Fibroblast of villous mesenchyme (primary cell): ENCODE measurements around the gene RAPGEF5. TPM values are rescaled to one million over a fixed set of nuclear protein-coding genes. Genes with fewer than 3 reads are reported as not detected.
A peak's percentile ranks its signal among the peaks of the same experiment; 100 is the strongest.

Experiments used
- DNase-seq: peaks from one replicate; pipeline ENCODE4 v3.0.0-alpha.2; 2010; ENCODE audit warnings: low read depth
- H3K4me3 ChIP-seq: 2 replicates; pipeline ENCODE4 v1.5.1; 2011; ENCODE audit warnings: low read depth, mild to moderate bottlenecking, low read length
- CTCF ChIP-seq: IDR thresholded peaks from 2 replicates; pipeline ENCODE4 v1.5.1; 2012; ENCODE audit warnings: low read depth, mild to moderate bottlenecking, low read length; ENCODE audit not compliant: insufficient read depth
- total RNA-seq: library from RNA; depleted of rRNA; stranded (reverse); fragments of >200 nt; gene quantifications from 2 replicates; pipeline ENCODE4 v1.2.3, GENCODE V29; 2012

Gene RAPGEF5
- total RNA-seq, 1 donor: 0.86 TPM

GRCh38 chr7:22110227-22110839, 246.6 kb downstream of the RAPGEF5 start:
- TF ChIP-seq CTCF: peak; percentile 84
- peak; percentile 80 for DNase-seq
- H3K4me3 ChIP-seq: no peak overlapping the region

- peak; percentile 44 for TF ChIP-seq CTCF
- DNase-seq: peak; percentile 12
- H3K4me3 ChIP-seq: no peak overlapping the region
These were observed 247.2 kb downstream of the RAPGEF5 start for GRCh38 chr7:22109761-22110160.

GRCh38 chr7:22108151-22108845, 248.7 kb downstream of the RAPGEF5 start:
- DNase-seq: no peak
- TF ChIP-seq CTCF: no peak
- H3K4me3 ChIP-seq: no peak overlapping the region

- no peak for TF ChIP-seq CTCF
- DNase-seq: no peak
- H3K4me3 ChIP-seq: no peak overlapping the region
These were observed 251.4 kb downstream of the RAPGEF5 start for GRCh38 chr7:22105550-22105949.

GRCh38 chr7:22094413-22095342, 262.3 kb downstream of the RAPGEF5 start:
- DNase-seq: no peak

More at GRCh38 chr7:22094413-22095342, 262.3 kb downstream of the RAPGEF5 start:
- no peak overlapping the region for H3K4me3 ChIP-seq
- TF ChIP-seq CTCF: peak; percentile 5
